K562 (cell line): Measurements from ENCODE around the gene CDSN. TPM values are rescaled to one million over a fixed set of nuclear protein-coding genes. Genes with fewer than 3 reads are reported as not detected.
A peak's percentile ranks its signal among the peaks of the same experiment; 100 is the strongest.

ENCODE experiments used
- ARID3A ChIP-seq: IDR thresholded peaks from 2 replicates; pipeline ENCODE4 v1.6.1; 2012; ENCODE audit warnings: low read depth, low read length, improper control_type of control experiment, borderline replicate concordance
- ARNT ChIP-seq, 2 experiments: fragments of 450-650 bp; IDR thresholded peaks; 2 replicates each; pipeline ENCODE4 v1.6.1; 2016; ENCODE audit warnings: mild to moderate bottlenecking in 1 of 2
- ATF7 ChIP-seq: fragments of 450-650 bp; IDR thresholded peaks from 2 replicates; pipeline ENCODE4 v1.7.1; 2014; ENCODE audit warnings: mild to moderate bottlenecking, moderate library complexity
- FOXA3 ChIP-seq, 2 experiments: fragments of 450-650 bp in 1 of 2; sonication (generic) in 1 of 2; formaldehyde crosslinking; IDR thresholded peaks in 1 of 2; conservative IDR thresholded peaks in 1 of 2; 2 replicates each; pipeline versions ENCODE4 v1.4.0 to v1.8.0; 2020 to 2022; ENCODE audit warnings: mild to moderate bottlenecking in 2 of 2, missing genetic modification reagents in 1 of 2
- FOXK1 ChIP-seq: sonication (generic); formaldehyde crosslinking; IDR thresholded peaks from 2 replicates; pipeline ENCODE4 v1.8.0; 2022; ENCODE audit warnings: missing genetic modification reagents, mild to moderate bottlenecking, borderline replicate concordance
- HMG20B ChIP-seq: fragments of 250-450 bp; sonication (Bioruptor Pico); IDR thresholded peaks from 2 replicates; pipeline ENCODE4 v1.5.0; 2021; ENCODE audit warnings: mild to moderate bottlenecking
- ILF3 ChIP-seq: fragments of 450-650 bp; IDR thresholded peaks from 2 replicates; pipeline ENCODE4 v1.6.1; 2018; ENCODE audit warnings: antibody characterized with exemption, mild to moderate bottlenecking, moderate library complexity, borderline replicate concordance
- KAT2B ChIP-seq: IDR thresholded peaks from one replicate; pipeline ENCODE4 v1.6.1; 2012; ENCODE audit warnings: low read depth, mild to moderate bottlenecking, control low read depth, inconsistent platforms, low read length, moderate library complexity
- LARP7 ChIP-seq: fragments of 450-650 bp; IDR thresholded peaks from 2 replicates; pipeline ENCODE4 v1.6.1; 2016
- MYC ChIP-seq, 2 experiments: fragments of 250-450 bp in 1 of 2; sonication (Bioruptor Pico) in 1 of 2; IDR thresholded peaks; 2 replicates each; pipeline versions ENCODE4 v1.5.1 to v1.6.1; 2012 to 2021; ENCODE audit warnings: low read depth in 2 of 2, borderline replicate concordance in 1 of 2, improper control_type of control experiment in 1 of 2, low read length in 1 of 2, mild to moderate bottlenecking in 1 of 2, moderate library complexity in 1 of 2
- NONO ChIP-seq, 2 experiments: fragments of 200-400 bp in 1 of 2; fragments of 450-650 bp in 1 of 2; formaldehyde crosslinking in 1 of 2; IDR thresholded peaks; 2 replicates each; pipeline ENCODE4 v1.6.1; 2017; ENCODE audit warnings: low read depth in 2 of 2, mild to moderate bottlenecking in 2 of 2, moderate library complexity in 2 of 2, low read length in 1 of 2
- NUFIP1 ChIP-seq: fragments of 450-650 bp; IDR thresholded peaks from 2 replicates; pipeline ENCODE4 v1.6.1; 2018; ENCODE audit not compliant: partially characterized antibody
- PHTF2 ChIP-seq: fragments of 250-450 bp; sonication (Bioruptor Pico); IDR thresholded peaks from 2 replicates; pipeline ENCODE4 v1.5.0; 2021; ENCODE audit warnings: mild to moderate bottlenecking
- RFX7 ChIP-seq: fragments of 250-450 bp; sonication (Bioruptor Pico); IDR thresholded peaks from 2 replicates; pipeline ENCODE4 v1.5.1; 2021; ENCODE audit warnings: mild to moderate bottlenecking
- SMARCB1 ChIP-seq: IDR thresholded peaks from 2 replicates; pipeline ENCODE4 v1.6.1; 2011; ENCODE audit warnings: improper control_type of control experiment, low read depth; ENCODE audit not compliant: insufficient read length
- SNAPC5 ChIP-seq: fragments of 250-450 bp; sonication (Bioruptor Pico); IDR thresholded peaks from 2 replicates; pipeline ENCODE4 v1.8.0; 2021; ENCODE audit warnings: moderate library complexity, mild to moderate bottlenecking, inconsistent platforms
- SREBF2 ChIP-seq: sonication (generic); formaldehyde crosslinking; IDR thresholded peaks from 2 replicates; pipeline ENCODE4 v1.4.0; 2020; ENCODE audit warnings: mild to moderate bottlenecking, missing genetic modification reagents
- TEAD2 ChIP-seq: fragments of 450-650 bp; IDR thresholded peaks from 2 replicates; pipeline ENCODE4 v1.6.1; 2016; ENCODE audit warnings: missing genetic modification characterization, control low read depth, missing compliant biosample characterization
- TRIM24 ChIP-seq, 2 experiments: fragments of 450-650 bp; IDR thresholded peaks; 2 replicates each; pipeline ENCODE4 v1.6.1; 2016
- ZNF197 ChIP-seq: fragments of 200-800 bp; sonication (Bioruptor generic); IDR thresholded peaks from 2 replicates; pipeline ENCODE4 v1.6.1; 2016; ENCODE audit warnings: low read depth, missing genetic modification characterization, missing compliant biosample characterization
- ZNF311 ChIP-seq: fragments of 250-450 bp; sonication (Bioruptor Pico); IDR thresholded peaks from 2 replicates; pipeline ENCODE4 v1.4.0; 2020; ENCODE audit warnings: mild to moderate bottlenecking, moderate library complexity
- ZNF41 ChIP-seq: fragments of 250-450 bp; sonication (Bioruptor Pico); conservative IDR thresholded peaks from 2 replicates; pipeline ENCODE4 v1.4.0; 2020; ENCODE audit warnings: mild to moderate bottlenecking
- ZNF444 ChIP-seq: fragments of 250-450 bp; sonication (Bioruptor Pico); IDR thresholded peaks from 2 replicates; pipeline ENCODE4 v1.4.0; 2020; ENCODE audit warnings: mild to moderate bottlenecking, moderate library complexity
- ZNF589 ChIP-seq: fragments of 200-800 bp; sonication (Bioruptor generic); IDR thresholded peaks from 2 replicates; pipeline ENCODE4 v1.6.1; 2016; ENCODE audit warnings: low read depth, missing genetic modification characterization, missing compliant biosample characterization
- ZNF717 ChIP-seq: fragments of 250-450 bp; sonication (Bioruptor Pico); IDR thresholded peaks from 2 replicates; pipeline ENCODE4 v1.5.0; 2021
- polyA plus RNA-seq, 8 experiments: library from polyadenylated mRNA; depleted of rRNA in 4 of 8; stranded (reverse) in 5 of 8; unstranded in 3 of 8; fragments of >200 nt; fragmentation: Nextera tagmentation in 2 of 8; fragmentation: Illumina TruSeq in 1 of 8; extraction: Ambion mirVana in 2 of 8; extraction: Trizol in 1 of 8; gene quantifications; 2 replicates each; pipeline versions ENCODE4 v1.2.1 to v1.2.3, GENCODE V29; 2011 to 2014; ENCODE audit warnings: inconsistent platforms in 1 of 8, missing spikeins in 1 of 8
- total RNA-seq, 7 experiments: library from RNA; depleted of rRNA in 6 of 7; stranded (reverse); fragments of >200 nt in 6 of 7; fragmentation: Illumina TruSeq in 2 of 7; extraction: Trizol in 2 of 7; gene quantifications; 2 replicates each; pipeline versions ENCODE4 v1.2.1 to v1.2.3, GENCODE V29; 2011 to 2021; ENCODE audit warnings: low replicate concordance in 1 of 7
- TF ChIP-seq, protein P1 (sequence below): IDR thresholded peaks from 2 replicates; pipeline ENCODE4 v1.6.1; 2011; ENCODE audit not compliant: insufficient read length; ENCODE audit errors: extremely low read depth
- TF ChIP-seq, protein P2 (sequence below): fragments of 250-450 bp; sonication (Bioruptor Pico); IDR thresholded peaks from 2 replicates; pipeline ENCODE4 v1.5.0; 2021

The CDSN gene
- total and polyA plus RNA-seq, 9 of the 15 experiments (the other 6 are each of a cell fraction or from before 2014, with no cell fraction given), result not detected

DNA sequence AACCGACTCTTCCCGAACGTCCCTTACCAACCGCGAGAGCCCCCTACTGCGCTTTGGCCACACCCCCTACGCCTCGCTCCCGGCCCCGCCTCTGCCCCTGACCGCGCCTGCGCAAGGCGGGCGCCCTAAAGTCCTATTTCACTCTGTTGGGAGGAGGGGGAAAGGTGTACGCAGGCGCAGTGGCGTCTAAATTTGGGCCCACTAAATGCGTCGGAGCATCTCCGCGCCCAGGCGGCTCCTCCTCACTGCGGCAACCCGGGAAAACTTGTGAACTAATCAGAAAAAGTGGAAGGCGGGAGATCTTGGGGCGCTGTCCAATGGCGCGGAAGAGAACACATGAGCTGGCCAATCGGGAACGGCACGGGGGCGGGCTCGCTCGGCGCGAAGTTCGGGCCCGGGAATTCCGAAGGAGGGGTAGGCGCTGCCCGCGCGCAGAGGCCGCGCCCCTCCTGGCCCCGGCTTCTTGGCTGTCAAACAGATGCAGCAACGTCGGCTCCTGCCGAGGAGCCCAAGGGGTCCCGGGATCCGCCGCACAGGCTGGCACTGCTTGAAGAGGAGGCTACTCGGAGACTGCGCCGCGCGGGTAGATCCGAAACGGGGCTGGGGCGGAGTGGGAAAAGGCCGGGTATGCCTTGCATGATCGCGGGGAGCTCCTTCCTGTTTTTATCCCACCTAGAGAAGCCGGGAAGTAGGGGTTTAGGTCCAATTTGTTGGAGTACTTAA, 38.1 kb upstream of the CDSN start, which contains the start of gene TCF19 (continued):
- TF ChIP-seq ZNF444 (CRISPR knock-in tag), result no peak
- TF ChIP-seq, protein P1, sequence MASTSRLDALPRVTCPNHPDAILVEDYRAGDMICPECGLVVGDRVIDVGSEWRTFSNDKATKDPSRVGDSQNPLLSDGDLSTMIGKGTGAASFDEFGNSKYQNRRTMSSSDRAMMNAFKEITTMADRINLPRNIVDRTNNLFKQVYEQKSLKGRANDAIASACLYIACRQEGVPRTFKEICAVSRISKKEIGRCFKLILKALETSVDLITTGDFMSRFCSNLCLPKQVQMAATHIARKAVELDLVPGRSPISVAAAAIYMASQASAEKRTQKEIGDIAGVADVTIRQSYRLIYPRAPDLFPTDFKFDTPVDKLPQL, result no peak
- TF ChIP-seq NONO (IDR thresholded peaks at IDR 0.05; ENCODE audit: low read depth in 2 of 2, low read length in 1 of 2), result no peak
- TF ChIP-seq TEAD2 (tag), result peak; percentile 70; the same call in 1 of the 2 replicates
- no peak for TF ChIP-seq ZNF311 (CRISPR knock-in tag)
- peak; percentile 79; the same call in 1 of the 2 replicates for TF ChIP-seq ARID3A
- TF ChIP-seq ZNF41 (CRISPR knock-in tag), result no peak
- TF ChIP-seq LARP7, result 0 out of 2 replicates have a peak, but pooled peaks have one; percentile 12
- TF ChIP-seq ATF7, result peak; percentile 88
- TF ChIP-seq SREBF2 (CRISPR knock-in tag), result no peak
- 0 out of 2 replicates have a peak, but pooled peaks have one; percentile 57 for TF ChIP-seq MYC (IDR thresholded peaks at IDR 0.05; ENCODE audit: low read depth, low read length)
- peak; percentile 79 for TF ChIP-seq MYC (CRISPR knock-in tag; IDR thresholded peaks at IDR 0.05; ENCODE audit: borderline replicate concordance, low read depth)
- no peak for TF ChIP-seq KAT2B
- TF ChIP-seq RFX7 (CRISPR knock-in tag), result no peak
- no peak for TF ChIP-seq ZNF717 (CRISPR knock-in tag)
- TF ChIP-seq ILF3, result no peak
- TF ChIP-seq FOXA3 (CRISPR knock-in tag; conservative IDR thresholded peaks at IDR 0.05 in 1 of 2, IDR thresholded peaks at IDR 0.05 in 1 of 2), result no peak
- TF ChIP-seq ZNF589, result no peak
- no peak for TF ChIP-seq NUFIP1
- TF ChIP-seq FOXK1, result no peak
- TF ChIP-seq HMG20B, result no peak
- TF ChIP-seq SNAPC5 (CRISPR knock-in tag), result no peak
- TF ChIP-seq TRIM24 (IDR thresholded peaks at IDR 0.05), result peak in 1 of 2 experiments; percentile 19; a peak in 1 of 4 replicates
- TF ChIP-seq, protein P2, sequence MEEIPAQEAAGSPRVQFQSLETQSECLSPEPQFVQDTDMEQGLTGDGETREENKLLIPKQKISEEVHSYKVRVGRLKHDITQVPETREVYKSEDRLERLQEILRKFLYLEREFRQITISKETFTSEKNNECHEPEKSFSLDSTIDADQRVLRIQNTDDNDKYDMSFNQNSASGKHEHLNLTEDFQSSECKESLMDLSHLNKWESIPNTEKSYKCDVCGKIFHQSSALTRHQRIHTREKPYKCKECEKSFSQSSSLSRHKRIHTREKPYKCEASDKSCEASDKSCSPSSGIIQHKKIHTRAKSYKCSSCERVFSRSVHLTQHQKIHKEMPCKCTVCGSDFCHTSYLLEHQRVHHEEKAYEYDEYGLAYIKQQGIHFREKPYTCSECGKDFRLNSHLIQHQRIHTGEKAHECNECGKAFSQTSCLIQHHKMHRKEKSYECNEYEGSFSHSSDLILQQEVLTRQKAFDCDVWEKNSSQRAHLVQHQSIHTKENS (CRISPR knock-in tag), result no peak
- TF ChIP-seq PHTF2 (CRISPR knock-in tag), result no peak
- no peak for TF ChIP-seq SMARCB1
- no peak for TF ChIP-seq ZNF197 (CRISPR knock-in tag)
- TF ChIP-seq ARNT (IDR thresholded peaks at IDR 0.05), result no peak
